HepG2 (cell line): ENCODE data around the gene PSMB2. TPM values are rescaled to one million over a fixed set of nuclear protein-coding genes. Genes with fewer than 3 reads are reported as not detected.

Source experiments
- ATAC-seq: fragments of 200-7000 bp; cut with Tn5 transposase; 3 replicates; pipeline ENCODE4 v1.9.1; 2020; ENCODE audit warnings: mild to moderate bottlenecking, moderate library complexity
- BruUV-seq: library from RNA; stranded (reverse); fragments of 400-500 nt; replicated peaks from 2 replicates; lab custom pipeline; 2021; lab: Mats Ljungman, UMichigan
- CTCF ChIA-PET: fragments of 300-600 bp; formaldehyde crosslinking; extraction: SDS; loops from one replicate; lab custom pipeline; 2021; ENCODE audit warnings: low total read pairs, inconsistent platforms, low intra/inter-chr PET ratio; lab: Yijun Ruan, JAX
- POLR2A ChIA-PET: fragments of 350-600 bp; sonication (Branson Sonifier 250); formaldehyde crosslinking; loops from one replicate; lab custom pipeline; 2020; ENCODE audit warnings: antibody characterized with exemption, inconsistent platforms; lab: Yijun Ruan, JAX
- DNase-seq: peaks from one replicate; pipeline ENCODE4 v3.0.0-alpha.2; 2015; ENCODE audit warnings: low spot score
- FAIRE-seq: peaks from 3 replicates; lab custom pipeline; 2011; peaks lifted over from hg19 to GRCh38; lab: Jason Lieb, UNC
- H2AFZ ChIP-seq: one replicate; pipeline ENCODE4 v1.6.1; 2011; ENCODE audit warnings: low read length, inconsistent platforms
- H3K27ac ChIP-seq: fragments of 300-600 bp; 3 replicates; pipeline ENCODE4 v1.8.0; 2011; ENCODE audit warnings: mixed run types, mild to moderate bottlenecking, mixed read lengths, low read length, inconsistent platforms; ENCODE audit not compliant: insufficient read depth; ENCODE audit errors: extremely low read length
- H3K27me3 ChIP-seq, 2 experiments: fragments of 200-600 bp in 1 of 2; 2 replicates in 1 of 2; 3 replicates in 1 of 2; pipeline versions ENCODE4 v1.6.0 to v1.8.0; 2011; ENCODE audit warnings: low read length in 2 of 2, mild to moderate bottlenecking in 2 of 2, moderate library complexity in 2 of 2, inconsistent platforms in 1 of 2; ENCODE audit not compliant: insufficient read depth in 2 of 2, control insufficient read depth in 1 of 2
- H3K36me3 ChIP-seq, 2 experiments: fragments of 200-600 bp in 1 of 2; replicated peaks in 1 of 2; 2 replicates in 1 of 2; 3 replicates in 1 of 2; pipeline versions ENCODE4 v1.5.1 to v1.8.0; 2011; ENCODE audit warnings: low read length in 2 of 2, inconsistent platforms in 1 of 2; ENCODE audit not compliant: insufficient read depth in 2 of 2, control insufficient read depth in 1 of 2
- H3K4me1 ChIP-seq: 2 replicates; pipeline ENCODE4 v1.5.1; 2012; ENCODE audit warnings: low read length, inconsistent platforms; ENCODE audit not compliant: insufficient read depth
- H3K4me2 ChIP-seq: 2 replicates; pipeline ENCODE4 v1.6.0; 2011; ENCODE audit warnings: low read depth, low read length, inconsistent platforms
- H3K4me3 ChIP-seq, 3 experiments: fragments of 200-600 bp in 1 of 3; sonication (generic), shearing (Covaris generic) in 1 of 3; replicated peaks in 1 of 3; 2 replicates each; pipeline ENCODE4 v1.5.1; 2011 to 2016; ENCODE audit warnings: low read length in 3 of 3, inconsistent platforms in 2 of 3, low read depth in 2 of 3, mild to moderate bottlenecking in 2 of 3, control low read depth in 1 of 3, mixed read lengths in 1 of 3; ENCODE audit not compliant: insufficient read depth in 1 of 3
- H3K79me2 ChIP-seq: one replicate; pipeline ENCODE4 v1.6.1; 2011; ENCODE audit warnings: low read length, inconsistent platforms; ENCODE audit not compliant: insufficient read depth
- H3K9ac ChIP-seq: 2 replicates; pipeline ENCODE4 v1.6.0; 2011; ENCODE audit warnings: mild to moderate bottlenecking, low read depth, low read length, inconsistent platforms; ENCODE audit not compliant: insufficient read depth
- H3K9me3 ChIP-seq: 2 replicates; pipeline ENCODE4 v1.5.1; 2012; ENCODE audit warnings: mild to moderate bottlenecking, low read length
- H4K20me1 ChIP-seq: 2 replicates; pipeline ENCODE4 v1.6.0; 2011; ENCODE audit warnings: inconsistent platforms, mild to moderate bottlenecking, low read length, moderate library complexity; ENCODE audit not compliant: insufficient read depth
- CERS6 ChIP-seq: sonication (generic); formaldehyde crosslinking; IDR thresholded peaks from 2 replicates; pipeline ENCODE4 v1.5.0; 2020; ENCODE audit warnings: missing genetic modification reagents
- ETV6 ChIP-seq: sonication (generic); formaldehyde crosslinking; conservative IDR thresholded peaks from 2 replicates; pipeline ENCODE4 v1.4.0; 2020; ENCODE audit warnings: missing genetic modification reagents
- GMEB1 ChIP-seq: sonication (generic); formaldehyde crosslinking; IDR thresholded peaks from 2 replicates; pipeline ENCODE4 v1.5.1; 2020; ENCODE audit warnings: missing genetic modification reagents, mild to moderate bottlenecking, borderline replicate concordance
- HNF4A ChIP-seq: sonication (generic); formaldehyde crosslinking; IDR thresholded peaks from 2 replicates; pipeline ENCODE4 v1.4.0; 2020; ENCODE audit warnings: missing genetic modification reagents
- MAFK ChIP-seq, 2 experiments: IDR thresholded peaks in 1 of 2; conservative IDR thresholded peaks in 1 of 2; 2 replicates each; pipeline ENCODE4 v1.6.1; 2011; ENCODE audit warnings: improper control_type of control experiment in 2 of 2, low read length in 2 of 2
- NR0B2 ChIP-seq: sonication (generic); formaldehyde crosslinking; IDR thresholded peaks from 2 replicates; pipeline ENCODE4 v1.4.0; 2020; ENCODE audit warnings: mild to moderate bottlenecking, missing genetic modification reagents
- NR2F2 ChIP-seq: IDR thresholded peaks from 2 replicates; pipeline ENCODE4 v1.6.1; 2012; ENCODE audit warnings: low read depth, inconsistent platforms, borderline replicate concordance
- RBM22 ChIP-seq: fragments of 200-400 bp; formaldehyde crosslinking; optimal IDR thresholded peaks from 2 replicates; pipeline ENCODE3; 2017; ENCODE audit warnings: mild to moderate bottlenecking, low read length, moderate library complexity
- SP1 ChIP-seq, 2 experiments: fragments of 450-650 bp in 1 of 2; sonication (generic) in 1 of 2; formaldehyde crosslinking in 1 of 2; IDR thresholded peaks; 2 replicates each; pipeline versions ENCODE4 v1.4.0 to v1.6.1; 2016 to 2020; ENCODE audit warnings: missing genetic modification reagents in 1 of 2
- ZFP41 ChIP-seq: sonication (generic); formaldehyde crosslinking; IDR thresholded peaks from 2 replicates; pipeline ENCODE4 v1.4.0; 2020; ENCODE audit warnings: mild to moderate bottlenecking, missing genetic modification reagents, borderline replicate concordance
- ZFP91 ChIP-seq: sonication (generic); formaldehyde crosslinking; IDR thresholded peaks from 2 replicates; pipeline ENCODE4 v1.9.0; 2022; ENCODE audit warnings: missing genetic modification reagents, mild to moderate bottlenecking, borderline replicate concordance
- ZNF652 ChIP-seq: IDR thresholded peaks from 2 replicates; pipeline ENCODE4 v1.6.1; 2016; ENCODE audit warnings: low read depth, borderline replicate concordance
- ZNF747 ChIP-seq: sonication (generic); formaldehyde crosslinking; IDR thresholded peaks from 2 replicates; pipeline ENCODE4 v1.8.1; 2023; ENCODE audit warnings: missing genetic modification reagents, mild to moderate bottlenecking, borderline replicate concordance
- WGBS: methylation state at CpG from one replicate; pipeline ENCODE4 v1.1.6; 2017; ENCODE audit warnings: low lambda C conversion rate; 5-methylcytosine and 5-hydroxymethylcytosine counted together
- in situ Hi-C: cut with HindIII; loops from 2 replicates; pipeline ENCODE4 v1.10.0; 2017; ENCODE audit warnings: low pct_unique_long_range_greater_than_20kb; ENCODE audit not compliant: extremely low pct_ligation_motif_present
- intact Hi-C: fragments of 100-400 bp; cut with micrococcal nuclease; formaldehyde crosslinking; loops from one replicate; pipeline ENCODE4 v1.10.0; 2022; ENCODE audit not compliant: unreplicated experiment
- polyA plus RNA-seq, 8 experiments: library from polyadenylated mRNA; depleted of rRNA in 3 of 8; stranded (reverse) in 7 of 8; unstranded in 1 of 8; fragments of >200 nt; fragmentation: Illumina TruSeq in 4 of 8; extraction: Trizol in 4 of 8; gene quantifications; 2 replicates each; pipeline versions ENCODE4 v1.2.1 to v1.2.3, GENCODE V29; 2011 to 2016; ENCODE audit warnings: low read depth in 4 of 8, missing spikeins in 1 of 8, mixed read lengths in 1 of 8; ENCODE audit not compliant: insufficient read depth in 1 of 8
- total RNA-seq, 5 experiments: library from RNA; depleted of rRNA; stranded (reverse); fragments of >200 nt; fragmentation: Illumina TruSeq; extraction: Trizol; gene quantifications; 2 replicates each; pipeline ENCODE4 v1.2.3, GENCODE V29; 2016; ENCODE audit warnings: low read depth in 1 of 5

The PSMB2 gene
- total and polyA plus RNA-seq, 2 of the 13 experiments (the other 11 are each of a cell fraction or from before 2014, with no cell fraction given): 60.6 to 62.2 TPM

DNA sequence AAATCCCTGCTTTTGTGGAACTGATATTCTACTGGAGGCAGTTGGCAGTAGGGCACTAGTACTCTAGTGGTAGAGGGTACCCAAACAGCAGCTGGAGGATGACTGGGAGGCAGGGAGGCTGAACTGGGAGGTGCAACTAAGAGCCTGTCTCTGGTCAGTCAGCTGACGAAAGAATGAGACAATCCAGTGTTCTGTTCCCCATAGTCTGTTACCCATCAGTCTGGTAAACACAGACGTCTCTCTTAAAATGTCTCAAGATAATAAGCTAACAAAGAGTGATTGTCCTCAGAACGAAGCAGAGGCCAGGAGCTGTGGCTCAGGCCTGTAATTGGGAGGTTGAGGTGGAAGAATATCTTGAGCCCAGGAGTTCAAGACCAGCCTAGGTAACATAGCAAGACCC lies 37.9 kb downstream of the PSMB2 start (continued):
- no peak for TF ChIP-seq CERS6 (CRISPR knock-in tag)

DNA sequence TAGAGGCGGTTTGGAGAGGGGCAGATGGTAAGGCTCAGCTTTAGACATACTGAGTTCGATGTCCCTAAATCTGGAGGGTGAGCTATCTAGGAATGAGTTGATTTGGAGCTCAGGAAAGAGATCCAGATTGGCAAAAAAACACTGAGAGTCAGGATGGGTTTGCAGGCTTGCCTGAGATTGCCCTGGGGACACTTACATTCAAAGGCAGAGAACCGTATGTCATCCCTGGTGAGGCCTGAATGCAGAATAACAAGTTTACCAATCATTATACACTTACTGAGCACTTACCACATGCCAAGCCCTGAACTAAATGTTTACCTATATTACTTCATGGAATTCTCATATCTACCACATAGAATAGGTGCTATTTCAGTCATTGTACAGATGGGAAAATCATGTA lies 40.7 kb downstream of the PSMB2 start:
- DNase-seq (no peak), FAIRE-seq (no peak), ATAC-seq (no peak)
- no peaks in the 10 kb centered on the region for H4K20me1 ChIP-seq
- ChIA-PET CTCF (no interaction called here), POLR2A (no interaction called here)
- H3K79me2 ChIP-seq: no peaks in the 10 kb centered on the region
- no peaks in the 10 kb centered on the region for H3K4me1 ChIP-seq
- 98% methylated on average over 3 of the region's 3 CpGs for WGBS
- intact Hi-C loops: no loop called here
- TF ChIP-seq RBM22: peak; percentile 58
- no peak for TF ChIP-seq ZNF652
- TF ChIP-seq NR2F2: no peak
- in situ Hi-C loops: no loop called here
- H2AFZ ChIP-seq: no peak overlapping the region
- no peak overlapping the region for H3K4me2 ChIP-seq
- H3K36me3 ChIP-seq: peaks cover 12 to 50% of the 10 kb centered on the region in 2 experiments
- H3K27me3 ChIP-seq: no peaks in the 10 kb centered on the region
- no peak overlapping the region for H3K27ac ChIP-seq
- H3K4me3 ChIP-seq: no peak overlapping the region
- TSS peak; percentile 18 for BruUV-seq
- no peak overlapping the region for H3K9ac ChIP-seq
- H3K9me3 ChIP-seq: no peaks in the 10 kb centered on the region

DNA sequence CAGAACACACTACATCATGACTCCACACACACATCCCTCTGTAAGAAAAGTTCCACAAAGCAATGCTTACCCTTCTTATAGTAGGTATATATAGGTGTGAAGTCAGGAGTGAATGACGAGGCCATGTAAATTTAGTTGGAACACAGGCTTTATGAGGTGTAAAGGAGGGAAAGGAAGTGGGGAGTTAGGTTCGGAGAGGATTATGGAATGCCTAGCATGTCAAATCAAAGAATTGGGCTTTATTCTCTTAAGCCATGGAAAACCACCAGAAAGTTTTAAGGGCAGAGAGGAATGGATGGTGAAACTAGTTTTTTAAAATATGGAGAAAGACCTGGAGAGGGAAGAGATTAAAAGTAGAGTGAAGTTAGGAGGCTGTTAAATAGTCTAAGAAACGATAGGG lies 41.9 kb downstream of the PSMB2 start:
- Histone ChIP-seq H3K4me3 (no peak overlapping the region), H2AFZ (no peak overlapping the region), H3K9ac (no peak overlapping the region), H3K79me2 (no peaks in the 10 kb centered on the region), H3K4me2 (no peak overlapping the region), H3K4me1 (no peaks in the 10 kb centered on the region), H3K27me3 (no peaks in the 10 kb centered on the region), H4K20me1 (no peaks in the 10 kb centered on the region), H3K36me3 (peaks cover 9 to 41% of the 10 kb centered on the region in 2 experiments), H3K27ac (no peak overlapping the region), H3K9me3 (no peaks in the 10 kb centered on the region)
- FAIRE-seq (no peak), ATAC-seq (no peak), DNase-seq (no peak)
- BruUV-seq: no TSS peak
- CTCF ChIA-PET: no interaction called here
- POLR2A ChIA-PET: no interaction called here
- in situ Hi-C loops: no loop called here
- 94% methylated on average over 3 of the region's 3 CpGs for WGBS
- intact Hi-C loops: no loop called here
- no peak for TF ChIP-seq MAFK (conservative IDR thresholded peaks at IDR 0.05 in 1 of 2, IDR thresholded peaks at IDR 0.05 in 1 of 2; ENCODE audit: low read length in 2 of 2)
- TF ChIP-seq ZNF747 (CRISPR knock-in tag): no peak
- no peak for TF ChIP-seq ZFP41 (CRISPR knock-in tag)
- no peak for TF ChIP-seq SP1 (IDR thresholded peaks at IDR 0.05)
- TF ChIP-seq SP1 (CRISPR knock-in tag; IDR thresholded peaks at IDR 0.05): no peak
- no peak for TF ChIP-seq NR0B2 (CRISPR knock-in tag)
- no peak for TF ChIP-seq ZFP91 (CRISPR knock-in tag)
- no peak for TF ChIP-seq HNF4A (CRISPR knock-in tag)
- TF ChIP-seq GMEB1 (CRISPR knock-in tag): no peak
- TF ChIP-seq ETV6 (CRISPR knock-in tag): no peak
